GM19023 (cell line): ENCODE measurements around the gene XXYLT1.

ENCODE experiments used
- ATAC-seq: cut with Tn5 transposase; IDR thresholded peaks from one replicate; pipeline ENCODE4 v1.9.1; 2021; ENCODE audit warnings: mild to moderate bottlenecking, moderate library complexity; ENCODE audit not compliant: unreplicated experiment

The XXYLT1 gene

DNA sequence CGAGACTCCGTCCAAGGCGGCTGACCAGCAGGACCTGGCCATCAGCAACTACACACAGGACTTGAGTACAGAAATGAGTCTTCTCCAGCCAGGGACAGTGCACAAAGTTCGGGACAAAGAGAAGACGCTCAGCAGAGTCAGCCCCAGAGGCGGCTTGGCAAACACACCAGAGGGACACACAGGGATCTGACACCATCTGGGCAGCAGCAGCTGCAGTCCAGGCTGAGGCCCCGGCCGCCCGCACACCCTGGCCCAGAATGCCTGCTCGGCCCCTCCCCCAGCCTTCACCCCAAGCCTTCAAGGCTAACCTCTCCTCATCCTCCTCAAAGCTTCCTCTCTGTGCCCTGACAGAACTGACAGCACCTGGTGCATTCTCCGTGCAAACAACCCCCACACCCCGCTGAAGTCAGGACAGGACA lies 61.1 kb downstream of the XXYLT1 start:
- no peak for ATAC-seq

DNA sequence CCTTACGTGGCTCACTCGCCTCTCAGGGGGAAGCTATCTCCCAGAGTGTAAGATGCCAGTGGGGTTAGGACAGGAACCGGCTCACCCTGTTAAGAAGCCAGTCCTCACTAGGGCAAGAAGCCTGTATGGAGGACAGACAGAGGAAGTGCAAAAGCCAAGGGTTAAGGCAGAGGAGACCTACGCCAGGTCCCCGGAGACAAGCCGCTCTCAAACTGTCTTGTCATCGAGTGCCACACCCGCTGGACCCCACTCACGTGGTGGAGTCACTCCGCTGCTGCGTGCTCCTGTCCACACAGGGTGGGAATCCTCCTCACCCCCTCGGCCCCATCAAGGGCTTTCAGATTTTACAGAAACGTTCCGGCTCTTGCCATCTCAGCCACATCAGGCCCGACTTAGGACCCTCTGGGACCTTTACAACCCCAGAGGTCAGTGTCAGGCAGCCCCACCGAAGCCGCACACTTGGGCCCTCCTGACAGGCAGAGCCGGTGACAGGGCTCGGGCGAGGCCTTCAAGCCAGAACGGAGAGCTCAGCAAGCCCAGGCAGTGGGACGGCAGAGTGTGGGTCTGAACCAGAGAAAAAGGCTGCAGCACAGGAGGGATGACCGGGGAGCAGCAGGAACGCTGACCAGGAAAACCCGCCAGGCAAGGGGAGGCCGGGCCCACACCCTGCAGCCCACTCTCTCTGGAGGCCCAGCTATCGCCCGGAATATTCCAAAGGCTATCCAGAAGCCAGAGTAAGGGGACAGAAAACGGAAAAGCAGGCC lies 61.7 kb downstream of the XXYLT1 start:
- no peak for ATAC-seq

DNA sequence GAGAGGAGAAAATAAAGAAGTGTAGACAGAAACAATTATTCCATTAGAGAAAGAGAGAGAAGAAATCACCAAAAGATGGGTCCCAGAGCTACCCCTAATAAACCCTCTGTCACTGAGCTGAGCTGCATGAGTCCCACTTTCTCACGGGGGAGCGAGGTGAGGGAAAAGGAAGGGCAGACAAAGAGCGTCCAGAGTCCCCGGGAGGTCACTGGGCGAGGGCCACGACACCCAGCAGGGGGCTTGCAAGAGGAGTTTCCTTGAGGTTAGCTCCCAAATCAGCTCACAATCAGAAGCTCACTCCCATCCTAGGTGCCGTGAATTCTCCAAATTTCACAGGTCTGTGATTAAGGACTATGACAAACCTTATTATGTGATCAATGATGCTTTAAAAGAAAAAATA lies 62.3 kb downstream of the XXYLT1 start:
- ATAC-seq, result no peak

DNA sequence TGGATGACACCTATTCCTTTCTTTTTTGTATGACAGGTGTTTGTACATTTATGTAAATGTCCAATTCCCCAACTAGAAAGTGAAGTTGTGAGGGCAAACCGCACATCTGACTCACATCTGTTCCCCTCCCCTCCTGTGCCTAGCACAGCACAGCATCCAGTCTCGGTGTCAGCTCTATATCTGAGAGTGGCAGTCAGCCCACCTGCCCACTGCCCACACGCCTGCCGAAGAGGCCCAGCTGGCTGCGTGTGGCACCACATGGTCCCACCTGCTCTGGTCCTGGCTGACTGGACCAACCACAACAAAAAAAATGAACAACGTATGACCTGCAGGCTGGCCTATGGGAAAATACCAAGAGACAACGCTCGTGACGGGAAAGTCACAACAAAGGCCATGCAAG lies 62.8 kb downstream of the XXYLT1 start:
- peak; percentile 88 for ATAC-seq

DNA sequence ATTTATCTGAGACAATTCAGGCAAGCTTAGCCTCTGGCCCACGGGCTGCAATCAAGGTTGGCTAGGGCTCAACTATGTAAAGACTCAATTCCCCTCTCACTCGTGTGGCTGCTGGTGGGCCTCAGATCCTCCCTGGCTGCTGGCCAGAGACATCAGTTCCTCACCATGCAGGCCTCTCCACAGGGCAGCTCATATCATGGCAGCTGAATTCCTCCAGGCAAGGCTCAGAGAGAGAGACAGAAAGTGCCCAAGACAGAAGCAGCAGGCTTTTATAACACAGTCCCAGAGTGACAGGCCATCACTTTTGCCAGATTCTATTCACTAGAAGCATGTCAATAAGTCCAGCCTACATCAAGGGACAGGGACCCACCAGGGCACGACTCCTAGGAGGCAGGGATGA lies 63.2 kb downstream of the XXYLT1 start:
- peak; percentile 33 for ATAC-seq

DNA sequence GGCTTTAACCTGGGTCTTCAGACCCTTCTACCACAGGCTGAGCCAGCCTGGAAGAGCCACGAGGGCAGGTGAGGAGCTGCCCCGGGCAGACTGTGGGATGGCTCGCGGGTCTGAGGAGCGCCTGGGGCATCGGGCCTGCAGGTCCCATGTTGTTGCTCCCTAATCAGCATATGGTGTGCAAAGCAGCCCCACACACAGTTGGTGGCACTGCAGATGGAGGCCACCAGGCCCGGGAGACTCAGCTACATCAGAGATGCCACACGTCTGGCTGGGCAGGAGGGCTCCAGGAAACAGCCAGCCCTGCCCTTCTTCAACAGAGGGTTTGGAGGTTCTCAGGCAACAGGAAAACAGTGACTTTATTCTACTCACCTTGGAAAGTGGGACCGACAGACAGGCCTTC lies 63.9 kb downstream of the XXYLT1 start:
- ATAC-seq, result no peak

DNA sequence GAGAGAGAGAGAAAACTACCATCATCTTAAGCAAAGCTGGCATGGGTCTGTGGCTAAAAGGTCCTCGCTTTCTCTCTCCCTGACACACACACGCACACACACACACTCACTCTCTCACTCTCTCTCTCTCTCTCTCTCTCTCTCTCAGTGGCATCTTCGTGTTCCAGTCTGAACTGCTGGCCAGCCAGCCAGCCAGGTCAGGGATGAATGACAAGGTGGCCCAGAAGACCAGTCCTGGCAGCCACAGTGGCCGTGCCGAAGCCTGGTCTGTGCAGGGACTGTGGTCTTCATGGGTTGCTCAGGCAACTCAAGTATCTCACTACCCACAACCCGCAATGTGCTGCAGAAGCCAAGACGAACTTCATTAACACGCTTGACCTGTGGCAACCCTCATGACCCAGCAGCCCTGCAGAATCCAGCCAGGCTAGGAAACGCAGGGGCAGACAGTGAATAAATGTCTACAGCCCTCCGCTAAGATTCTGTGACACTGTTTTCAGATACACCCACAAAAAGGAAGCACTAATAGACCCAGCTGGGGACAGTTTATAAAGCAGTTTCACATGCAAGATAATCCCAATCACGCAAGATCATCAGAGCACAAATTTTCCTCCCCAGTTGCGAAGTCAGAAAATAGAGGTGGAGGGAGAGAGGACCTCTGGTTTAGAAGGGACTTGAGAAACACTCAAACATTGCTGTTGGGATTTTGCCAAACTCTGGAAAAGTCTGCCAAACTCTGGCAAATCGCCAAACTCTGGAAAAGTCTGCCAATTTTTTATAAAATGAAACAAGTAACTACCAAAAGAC lies 66.4 kb downstream of the XXYLT1 start:
- no peak for ATAC-seq

DNA sequence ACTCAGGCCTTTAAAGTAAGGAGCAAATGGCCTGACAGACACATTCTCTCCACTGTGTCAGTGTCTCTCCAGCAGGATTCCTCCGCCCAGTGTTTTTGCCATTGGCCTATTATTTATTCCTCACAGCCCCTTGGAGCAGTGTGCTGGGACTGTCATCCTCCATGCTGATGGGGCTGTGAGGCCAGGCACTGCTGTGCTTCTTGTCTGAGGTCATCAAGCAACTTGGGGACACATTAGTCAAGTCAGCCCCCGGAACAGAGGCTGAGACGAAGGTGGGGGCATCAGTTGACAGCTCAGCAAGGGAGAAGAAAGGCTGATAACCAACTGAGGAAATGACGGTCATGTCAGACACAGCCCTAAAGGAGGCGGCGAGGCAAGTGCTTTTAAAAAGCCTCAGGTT lies 67.4 kb downstream of the XXYLT1 start:
- no peak for ATAC-seq

DNA sequence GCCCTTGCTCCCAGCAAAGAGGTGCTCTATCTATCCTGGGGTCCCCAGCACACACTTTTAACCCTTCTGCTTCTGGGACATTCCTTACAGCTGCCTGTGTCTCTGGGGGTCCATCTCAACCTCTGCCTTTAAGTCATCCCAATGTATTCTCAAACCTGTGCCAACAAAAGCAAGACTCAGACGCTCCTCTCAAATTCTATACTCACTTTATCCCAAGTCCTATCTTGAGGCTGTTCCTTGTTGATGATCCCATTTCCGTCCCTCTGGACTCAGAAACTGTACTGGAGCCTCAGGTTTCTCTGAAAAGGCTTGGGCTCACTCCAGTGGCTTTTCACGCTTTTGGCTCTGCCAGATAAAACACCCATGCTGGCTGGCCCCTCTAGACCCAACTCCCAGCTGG lies 69.7 kb downstream of the XXYLT1 start:
- ATAC-seq, result no peak

DNA sequence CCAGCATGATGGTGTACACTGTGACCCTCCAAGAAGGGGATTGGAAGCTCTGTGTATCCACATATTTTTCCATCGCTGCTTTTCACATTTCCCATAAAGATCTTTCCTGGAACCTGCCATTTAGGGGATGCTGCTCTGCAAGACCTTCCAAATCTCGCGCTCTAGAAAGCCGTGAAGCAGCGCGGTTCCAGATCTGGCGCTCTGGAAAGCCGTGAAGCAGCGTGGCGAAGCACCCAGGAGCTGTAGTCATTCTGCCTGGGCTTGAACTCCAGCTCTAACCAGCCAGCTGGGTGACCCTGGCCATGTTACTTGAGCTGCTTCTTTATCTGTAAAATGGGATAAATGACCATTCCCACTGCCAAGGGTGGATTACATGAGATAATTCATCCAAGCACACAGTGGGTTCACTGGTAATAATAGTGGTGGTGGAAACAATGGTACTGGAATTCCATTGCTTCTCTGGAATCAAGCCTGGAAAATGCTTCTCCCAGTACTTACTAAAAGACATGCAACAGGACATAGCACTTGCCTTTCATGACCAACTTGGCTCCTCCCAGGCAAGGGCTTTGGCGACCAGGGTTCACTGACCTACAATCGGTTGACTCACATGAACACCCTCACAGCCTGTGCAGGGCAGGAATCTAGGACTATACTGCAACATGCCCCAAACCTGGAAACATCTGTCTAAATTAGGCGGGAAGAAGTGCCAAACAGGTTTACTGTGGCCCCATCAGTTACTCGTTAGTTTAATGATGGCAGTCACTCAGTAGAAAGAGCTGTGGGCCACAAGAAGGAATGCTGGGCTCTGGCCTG lies 70.7 kb downstream of the XXYLT1 start:
- ATAC-seq, result no peak

DNA sequence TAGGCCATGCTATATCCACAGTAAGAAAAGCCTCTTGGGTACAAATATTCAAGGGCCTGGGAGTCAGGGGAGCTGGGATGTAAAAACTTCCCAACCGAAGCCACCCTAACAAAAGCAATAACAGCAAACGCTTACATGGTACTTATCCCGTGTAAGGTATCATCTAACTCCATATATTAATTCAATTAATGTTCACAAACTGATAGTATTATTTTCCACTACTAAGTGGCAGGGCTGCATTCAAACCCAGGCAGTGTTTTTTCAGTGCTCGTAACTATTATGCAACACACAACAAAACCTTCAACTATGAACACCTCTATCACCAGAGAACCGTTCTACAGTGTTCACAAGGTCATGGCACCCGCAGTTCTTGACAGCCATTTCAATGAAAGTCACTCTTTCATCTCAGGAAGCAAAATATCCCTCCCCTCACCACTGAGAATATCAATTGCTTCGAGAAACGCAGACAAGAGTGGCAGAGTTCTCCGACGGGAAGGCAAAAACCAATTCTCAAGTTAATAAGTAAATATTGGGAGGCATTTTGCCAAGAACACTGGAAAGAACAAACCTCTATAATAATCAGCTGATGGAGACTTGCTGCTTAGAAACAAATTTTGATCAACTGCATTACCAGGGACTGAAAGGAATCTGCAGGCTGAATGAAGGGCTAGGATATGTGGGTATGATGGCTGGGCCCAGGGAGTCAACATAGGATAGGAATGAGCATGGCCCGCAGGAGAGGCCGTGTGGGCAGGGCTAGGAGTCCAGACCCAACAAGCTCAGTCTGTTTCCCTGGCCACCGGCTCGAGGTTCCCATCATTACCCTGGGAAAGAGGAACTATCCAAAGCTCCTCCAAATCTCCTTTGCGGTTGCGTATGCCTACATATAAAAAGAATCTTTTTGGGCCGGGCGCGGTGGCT lies 72.3 kb downstream of the XXYLT1 start:
- no peak for ATAC-seq

DNA sequence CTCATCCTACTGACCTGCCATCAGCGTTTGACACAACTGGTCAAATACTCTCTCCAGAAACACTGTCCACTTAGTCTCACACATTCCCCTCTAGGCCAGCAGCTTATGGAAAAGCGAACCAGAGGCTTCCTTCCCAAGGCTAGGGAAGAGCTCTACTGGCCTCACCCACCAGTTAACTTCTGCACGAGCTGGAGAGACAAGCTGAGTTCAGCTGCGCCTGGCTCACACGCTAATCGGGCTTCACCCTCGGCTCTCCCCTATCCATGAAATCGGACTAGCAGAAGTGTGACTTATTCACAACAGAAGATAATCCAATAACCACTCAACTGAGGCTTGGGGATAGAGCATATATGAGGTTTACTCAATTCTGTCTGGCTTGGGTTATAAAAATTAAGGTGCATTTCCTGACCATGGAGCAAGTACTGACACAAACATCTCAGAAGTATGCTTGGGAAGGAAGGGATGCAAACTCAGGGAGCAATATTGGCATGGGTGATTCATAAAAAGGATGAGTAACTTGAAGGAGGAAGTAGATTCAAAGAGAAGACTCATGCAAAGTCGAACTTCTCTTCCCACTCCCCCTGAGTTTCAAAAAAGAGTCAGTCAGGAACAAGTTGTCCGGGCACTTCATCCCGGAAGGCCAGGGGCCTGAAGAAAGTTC lies 73.1 kb downstream of the XXYLT1 start:
- no peak for ATAC-seq

DNA sequence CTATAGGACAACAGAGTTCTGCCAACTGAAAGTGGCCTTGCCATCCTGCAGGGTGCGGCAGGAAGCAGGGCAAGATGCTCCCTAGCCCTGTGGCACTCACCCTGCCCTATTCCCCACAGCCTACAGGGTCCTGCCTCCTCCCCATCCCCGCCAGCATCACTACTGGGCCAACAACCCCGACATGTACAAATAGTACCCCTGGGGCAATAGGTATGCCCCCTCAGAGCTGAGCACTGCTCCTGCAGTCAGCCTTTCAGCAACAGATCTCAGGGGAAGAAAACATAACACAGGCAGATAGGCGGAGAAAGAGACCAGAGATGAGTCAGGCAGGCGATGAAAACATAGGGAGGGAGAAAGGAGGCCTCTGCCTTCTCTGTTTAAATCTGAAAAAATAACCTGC lies 74.7 kb downstream of the XXYLT1 start:
- no peak for ATAC-seq

DNA sequence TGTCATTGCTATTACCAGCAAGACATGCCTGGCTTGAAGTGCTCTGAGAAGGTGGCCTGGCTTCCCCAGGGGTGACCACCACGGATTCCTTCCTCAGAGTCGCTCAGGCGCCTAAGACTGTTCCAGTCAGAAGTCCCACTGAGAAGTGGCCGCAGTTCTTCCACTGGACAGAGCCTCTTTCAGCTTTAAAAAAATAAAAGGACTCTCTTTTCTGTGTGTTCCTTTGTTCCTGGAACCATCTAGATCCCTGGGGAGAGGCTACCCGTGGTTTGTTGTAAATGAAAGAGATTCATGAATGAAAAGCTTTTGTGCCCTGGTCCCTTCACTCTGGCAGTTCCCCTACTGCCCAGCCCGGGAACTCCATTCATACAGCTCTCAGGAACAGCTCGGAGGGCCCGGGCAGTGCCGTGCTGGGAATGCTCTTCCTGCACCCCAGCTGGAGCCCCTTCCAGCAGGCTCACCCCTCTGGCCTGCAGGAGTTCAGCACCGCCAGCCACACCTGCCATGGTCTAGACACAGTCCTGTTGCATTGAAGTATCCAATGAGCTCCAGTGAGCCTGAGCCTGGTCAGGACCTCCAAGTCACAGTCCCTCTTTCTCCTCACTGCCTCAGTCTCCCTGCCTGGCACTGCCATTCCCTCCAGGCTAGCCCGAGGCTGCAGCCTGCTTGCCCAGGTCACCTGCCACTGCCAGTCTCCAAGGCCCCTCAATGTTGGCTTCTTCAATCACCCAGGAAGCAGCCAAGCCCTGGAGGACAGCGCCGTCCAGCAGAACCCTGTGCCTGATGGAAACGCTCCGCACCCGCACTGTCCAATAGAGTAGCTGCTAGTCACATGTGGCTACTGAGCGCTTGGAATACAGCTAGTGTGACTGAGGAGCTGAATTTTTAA lies 75.4 kb downstream of the XXYLT1 start:
- ATAC-seq, result no peak

DNA sequence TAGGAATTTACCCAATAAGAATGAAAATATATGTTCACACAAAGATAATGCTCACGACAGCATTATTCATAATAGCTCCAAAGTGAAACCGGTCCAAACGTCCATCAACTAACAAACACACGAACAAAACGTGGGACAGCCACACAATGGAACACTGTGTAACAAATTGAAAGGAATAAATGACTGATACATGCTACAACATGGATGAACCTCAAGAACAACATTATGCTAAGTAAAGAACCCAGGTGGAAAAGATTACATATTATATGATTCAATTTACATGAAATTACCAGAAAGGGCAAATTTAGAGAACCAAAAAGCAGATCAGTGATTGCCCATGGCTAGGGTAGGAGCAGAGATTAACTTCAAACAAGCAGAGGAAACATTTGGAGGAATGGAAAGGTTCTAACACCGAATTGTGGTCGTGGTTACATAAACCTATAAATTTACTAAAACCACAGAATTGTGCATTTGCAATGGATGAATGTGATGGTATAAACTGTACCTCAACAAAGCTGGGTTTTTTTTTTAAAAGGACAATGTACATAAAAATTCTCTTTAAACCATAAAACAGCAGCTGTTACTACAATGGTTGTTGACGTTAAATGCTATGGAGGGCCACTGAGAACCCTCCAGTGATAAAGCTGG lies 76.3 kb downstream of the XXYLT1 start:
- no peak for ATAC-seq

DNA sequence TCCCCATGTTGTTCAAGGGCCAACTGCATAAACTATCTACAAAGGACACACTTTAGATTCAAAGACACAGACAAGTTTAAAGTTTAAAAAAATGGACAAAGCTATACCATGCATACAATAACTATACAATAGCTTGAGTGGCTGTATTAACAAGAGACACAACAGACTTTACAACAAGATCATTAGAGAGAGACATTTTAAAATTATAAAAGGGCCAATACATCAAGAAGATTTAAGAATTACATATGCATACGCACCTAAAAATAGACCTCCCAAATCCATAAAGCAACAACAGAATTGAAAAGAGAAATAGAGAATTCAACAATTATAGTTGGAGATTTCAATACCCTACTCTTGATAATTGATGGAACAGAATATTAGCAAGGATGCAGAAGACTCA lies 79.4 kb downstream of the XXYLT1 start:
- no peak for ATAC-seq

DNA sequence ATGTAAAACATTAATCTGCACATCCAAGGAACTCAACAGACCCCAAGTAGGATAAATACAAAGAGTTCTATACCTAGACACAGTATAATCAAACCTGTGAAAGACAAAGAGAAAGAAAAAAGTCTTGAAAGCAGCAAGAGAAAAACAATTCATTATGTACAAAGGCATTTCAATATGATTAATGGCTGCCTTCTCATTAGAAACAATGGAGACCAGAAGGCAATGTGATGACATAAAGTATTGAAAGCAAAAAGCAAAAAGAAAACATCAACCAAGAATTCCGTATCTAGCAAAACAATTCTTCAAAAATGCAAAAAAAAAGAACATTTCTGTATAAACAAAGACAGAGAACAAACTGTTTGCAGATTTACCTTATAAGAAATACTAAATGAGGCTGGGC lies 81.1 kb downstream of the XXYLT1 start:
- ATAC-seq, result no peak

DNA sequence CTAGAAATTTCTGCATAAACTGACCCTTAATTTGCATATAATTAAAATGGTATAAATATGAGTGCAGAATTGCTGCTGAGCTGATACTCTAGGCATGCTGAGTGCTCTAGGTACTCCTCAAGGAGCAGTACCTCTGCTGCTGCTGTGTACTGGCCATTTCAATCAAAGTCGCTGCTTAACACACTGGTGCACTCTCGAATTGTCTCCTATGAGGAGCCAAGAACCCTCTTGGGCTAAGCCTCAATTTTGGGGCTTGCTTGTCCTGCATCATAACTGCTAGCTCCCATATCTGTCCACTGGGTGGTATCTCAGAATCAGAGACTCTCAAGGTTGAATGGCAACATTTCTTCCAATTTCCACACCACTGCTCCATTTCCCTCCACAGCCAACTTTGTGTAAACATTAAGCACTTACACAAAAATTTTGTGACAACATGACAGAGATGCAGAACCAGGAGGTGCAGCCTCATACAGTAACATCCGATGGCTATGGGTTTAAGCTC lies 82.5 kb downstream of the XXYLT1 start:
- ATAC-seq, result no peak
